ENCODE measurements around the gene UBR1.

The UBR1 gene

GRCh38 chr15:42939841-42940240 lies 166.0 kb downstream of the UBR1 start:
- TF ChIP-seq EZH2 (optimal IDR thresholded peaks at IDR 0.05; ENCODE audit: low read depth, low read length), result no peak
- no peak for TF ChIP-seq EZH2phosphoT487 (IDR thresholded peaks at IDR 0.05; ENCODE audit: low read length)
- no peak for TF ChIP-seq CTCF (IDR thresholded peaks at IDR 0.05; ENCODE audit: low read length)

GRCh38 chr15:42937143-42937542 lies 168.7 kb downstream of the UBR1 start:
- TF ChIP-seq EZH2phosphoT487 (IDR thresholded peaks at IDR 0.05; ENCODE audit: low read length) (no peak), EZH2 (optimal IDR thresholded peaks at IDR 0.05; ENCODE audit: low read depth, low read length) (no peak), CTCF (IDR thresholded peaks at IDR 0.05; ENCODE audit: low read length) (no peak)
- Histone ChIP-seq H3K4me2 (ENCODE audit: low read depth, low read length) (no peak overlapping the region), H3K4me3 (ENCODE audit: low read length) (no peak overlapping the region), H4K20me1 (ENCODE audit: insufficient read depth, low read length) (no peaks in the 10 kb centered on the region), H3K36me3 (replicated peaks; ENCODE audit: insufficient read depth, low read length) (no peaks in the 10 kb centered on the region), H2AFZ (ENCODE audit: low read length) (no peak overlapping the region), H3K9ac (ENCODE audit: low read length) (no peak overlapping the region), H3K9me2 (replicated peaks; ENCODE audit: insufficient read depth, low read length) (no peaks in the 10 kb centered on the region), H3K79me2 (ENCODE audit: low read length) (no peaks in the 10 kb centered on the region), H3K27me3 (replicated peaks; ENCODE audit: insufficient read depth, low read length) (no peaks in the 10 kb centered on the region), H3F3A (ENCODE audit: insufficient read depth, low read length) (no peaks in the 10 kb centered on the region), H3K27ac (ENCODE audit: low read length) (no peak overlapping the region), H3K9me3 (replicated peaks; ENCODE audit: insufficient read depth, low read length) (no peaks in the 10 kb centered on the region), H3K4me1 (ENCODE audit: low read length) (no peaks in the 10 kb centered on the region)
- DNase-seq, result no peak

More at GRCh38 chr15:42939841-42940240, 166.0 kb downstream of the UBR1 start:
- Histone ChIP-seq H3K9ac (ENCODE audit: low read length) (no peak overlapping the region), H3K9me3 (replicated peaks; ENCODE audit: insufficient read depth, low read length) (no peaks in the 10 kb centered on the region), H3K9me2 (replicated peaks; ENCODE audit: insufficient read depth, low read length) (no peaks in the 10 kb centered on the region), H3K27me3 (replicated peaks; ENCODE audit: insufficient read depth, low read length) (no peaks in the 10 kb centered on the region), H3K4me1 (ENCODE audit: low read length) (no peaks in the 10 kb centered on the region), H3F3A (ENCODE audit: insufficient read depth, low read length) (no peaks in the 10 kb centered on the region), H2AFZ (ENCODE audit: low read length) (no peak overlapping the region), H4K20me1 (ENCODE audit: insufficient read depth, low read length) (no peaks in the 10 kb centered on the region), H3K79me2 (ENCODE audit: low read length) (no peaks in the 10 kb centered on the region), H3K27ac (ENCODE audit: low read length) (no peak overlapping the region), H3K36me3 (replicated peaks; ENCODE audit: insufficient read depth, low read length) (no peaks in the 10 kb centered on the region), H3K4me3 (ENCODE audit: low read length) (no peak overlapping the region), H3K4me2 (ENCODE audit: low read depth, low read length) (no peak overlapping the region)
- no peak for DNase-seq

GRCh38 chr15:42933886-42934667 lies 171.8 kb downstream of the UBR1 start:
- Histone ChIP-seq H4K20me1 (ENCODE audit: insufficient read depth, low read length) (no peaks in the 10 kb centered on the region), H3K27ac (ENCODE audit: low read length) (no peak overlapping the region), H3K4me2 (ENCODE audit: low read depth, low read length) (no peak overlapping the region), H3K27me3 (replicated peaks; ENCODE audit: insufficient read depth, low read length) (no peaks in the 10 kb centered on the region), H3K4me1 (ENCODE audit: low read length) (no peaks in the 10 kb centered on the region), H3K79me2 (ENCODE audit: low read length) (no peaks in the 10 kb centered on the region), H3K9me2 (replicated peaks; ENCODE audit: insufficient read depth, low read length) (no peaks in the 10 kb centered on the region), H3K9ac (ENCODE audit: low read length) (no peak overlapping the region), H3K9me3 (replicated peaks; ENCODE audit: insufficient read depth, low read length) (no peaks in the 10 kb centered on the region), H3F3A (ENCODE audit: insufficient read depth, low read length) (no peaks in the 10 kb centered on the region), H3K4me3 (ENCODE audit: low read length) (no peak overlapping the region), H3K36me3 (replicated peaks; ENCODE audit: insufficient read depth, low read length) (no peaks in the 10 kb centered on the region), H2AFZ (ENCODE audit: low read length) (no peak overlapping the region)
- TF ChIP-seq EZH2phosphoT487 (IDR thresholded peaks at IDR 0.05; ENCODE audit: low read length) (no peak), EZH2 (optimal IDR thresholded peaks at IDR 0.05; ENCODE audit: low read depth, low read length) (no peak), CTCF (IDR thresholded peaks at IDR 0.05; ENCODE audit: low read length) (no peak)
- no peak for DNase-seq

All from MM.1S (cell line).